HL-60 (cell line): ENCODE measurements around the gene RNF180.

Experiments
- CTCF ChIP-seq: IDR thresholded peaks from one replicate; pipeline ENCODE4 v1.5.1; 2011; ENCODE audit warnings: low read length, control low read depth, inconsistent platforms; ENCODE audit not compliant: insufficient read depth
- REST ChIP-seq: IDR thresholded peaks from 2 replicates; pipeline ENCODE4 v1.6.1; 2012; ENCODE audit warnings: low read depth; ENCODE audit not compliant: insufficient replicate concordance

- no peak for TF ChIP-seq CTCF
- no peak for TF ChIP-seq REST
These were observed 6.8 kb upstream of the RNF180 start for GRCh38 chr5:64158827-64159226.
